SK-N-SH (cell line): ENCODE measurements around the gene RSRC1.

ENCODE experiments used
- CTCF ChIP-seq: fragments of 200-600 bp; sonication (generic); IDR thresholded peaks from 2 replicates; pipeline ENCODE4 v1.6.1; 2017; ENCODE audit warnings: antibody characterized with exemption, mild to moderate bottlenecking, moderate library complexity
- GABPA ChIP-seq: IDR thresholded peaks from 2 replicates; pipeline ENCODE4 v1.4.0; 2012; ENCODE audit warnings: low read depth, mild to moderate bottlenecking
- JUND ChIP-seq: IDR thresholded peaks from 2 replicates; pipeline ENCODE4 v1.4.0; 2012
- RAD21 ChIP-seq: IDR thresholded peaks from 2 replicates; pipeline ENCODE4 v1.6.1; 2012; ENCODE audit warnings: mild to moderate bottlenecking, low read length
- REST ChIP-seq: IDR thresholded peaks from 2 replicates; pipeline ENCODE4 v1.6.1; 2012; ENCODE audit warnings: mild to moderate bottlenecking, low read depth, low read length, moderate library complexity
- TCF12 ChIP-seq: IDR thresholded peaks from 2 replicates; pipeline ENCODE4 v1.4.0; 2012
- TEAD4 ChIP-seq: IDR thresholded peaks from 2 replicates; pipeline ENCODE4 v1.4.0; 2012; ENCODE audit warnings: mild to moderate bottlenecking, borderline replicate concordance; ENCODE audit not compliant: insufficient read depth

GRCh38 chr3:158453865-158454264 is 344.0 kb downstream of the RSRC1 start:
- no peak for TF ChIP-seq CTCF
- no peak for TF ChIP-seq GABPA
- TF ChIP-seq TEAD4: no peak
- no peak for TF ChIP-seq JUND
- no peak for TF ChIP-seq TCF12
- no peak for TF ChIP-seq REST
- TF ChIP-seq RAD21: no peak
